ENCODE results near the gene ECE1.

DNA sequence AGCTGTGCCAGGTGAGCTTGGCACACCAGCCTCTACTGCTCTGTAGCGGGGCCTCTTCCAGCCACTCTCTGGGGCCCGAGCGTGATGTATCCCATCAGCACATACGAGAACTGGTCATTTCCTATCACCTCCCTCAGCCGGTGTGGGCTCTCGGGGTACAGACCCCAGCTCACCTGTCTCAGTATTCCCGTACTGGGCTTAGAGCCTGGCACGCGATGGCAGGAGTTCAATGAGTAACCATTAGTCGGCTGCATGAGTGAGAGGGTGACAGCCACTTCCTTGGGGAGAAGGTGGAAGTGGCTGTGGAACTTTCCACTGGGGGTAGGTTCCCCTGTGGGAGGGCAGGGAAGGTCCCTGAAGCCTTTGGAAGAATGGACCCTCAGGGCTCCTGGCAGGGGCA lies 46.1 kb downstream of the ECE1 start:
- no peak for TF ChIP-seq CTCF (conservative IDR thresholded peaks at IDR 0.05; ENCODE audit: low read length)
- TF ChIP-seq EZH2phosphoT487 (IDR thresholded peaks at IDR 0.05; ENCODE audit: borderline replicate concordance) = no peak
